Activated CD4-positive, CD25-positive, alpha-beta regulatory T cell treated with anti-CD3 and anti-CD28 coated beads, Interleukin-2, amount 50 U/mL, for 16 hours (primary cell): ENCODE results near the gene CACNA1A.

Experiments
- DNase-seq: peaks from one replicate; pipeline ENCODE4 v3.0.0-alpha.2; 2020; ENCODE audit warnings: low read depth, low spot score

Gene CACNA1A

GRCh38 chr19:13164343-13165161 is 341.7 kb downstream of the CACNA1A start:
- DNase-seq, result no peak

GRCh38 chr19:13163609-13164342 is 342.5 kb downstream of the CACNA1A start:
- no peak for DNase-seq

GRCh38 chr19:13162724-13163608 is 343.3 kb downstream of the CACNA1A start:
- DNase-seq, result peak; percentile 65

- no peak for DNase-seq
Measured at GRCh38 chr19:13160557-13160956, 345.7 kb downstream of the CACNA1A start.

- no peak for DNase-seq
Measured at GRCh38 chr19:13159713-13160112, 346.6 kb downstream of the CACNA1A start.
